HepG2 (cell line): ENCODE results near the gene FAM53B. TPM values are rescaled to one million over a fixed set of nuclear protein-coding genes. Genes with fewer than 3 reads are reported as not detected.
"Not testable (repeated sequence)": the region's sequence is repeated elsewhere in the genome, so short reads cannot be mapped to it uniquely, and the experiment has no call there.

Source experiments
- ATAC-seq: fragments of 200-7000 bp; cut with Tn5 transposase; 3 replicates; pipeline ENCODE4 v1.9.1; 2020; ENCODE audit warnings: mild to moderate bottlenecking, moderate library complexity
- BruUV-seq: library from RNA; stranded (reverse); fragments of 400-500 nt; replicated peaks from 2 replicates; lab custom pipeline; 2021; lab: Mats Ljungman, UMichigan
- CTCF ChIA-PET: fragments of 300-600 bp; formaldehyde crosslinking; extraction: SDS; loops from one replicate; lab custom pipeline; 2021; ENCODE audit warnings: low total read pairs, inconsistent platforms, low intra/inter-chr PET ratio; lab: Yijun Ruan, JAX
- POLR2A ChIA-PET: fragments of 350-600 bp; sonication (Branson Sonifier 250); formaldehyde crosslinking; loops from one replicate; lab custom pipeline; 2020; ENCODE audit warnings: antibody characterized with exemption, inconsistent platforms; lab: Yijun Ruan, JAX
- DNase-seq: peaks from one replicate; pipeline ENCODE4 v3.0.0-alpha.2; 2015; ENCODE audit warnings: low spot score
- FAIRE-seq: peaks from 3 replicates; lab custom pipeline; 2011; peaks lifted over from hg19 to GRCh38; lab: Jason Lieb, UNC
- H2AFZ ChIP-seq: one replicate; pipeline ENCODE4 v1.6.1; 2011; ENCODE audit warnings: low read length, inconsistent platforms
- H3K27ac ChIP-seq: fragments of 300-600 bp; 3 replicates; pipeline ENCODE4 v1.8.0; 2011; ENCODE audit warnings: mixed run types, mild to moderate bottlenecking, mixed read lengths, low read length, inconsistent platforms; ENCODE audit not compliant: insufficient read depth; ENCODE audit errors: extremely low read length
- H3K27me3 ChIP-seq, 2 experiments: fragments of 200-600 bp in 1 of 2; 2 replicates in 1 of 2; 3 replicates in 1 of 2; pipeline versions ENCODE4 v1.6.0 to v1.8.0; 2011; ENCODE audit warnings: low read length in 2 of 2, mild to moderate bottlenecking in 2 of 2, moderate library complexity in 2 of 2, inconsistent platforms in 1 of 2; ENCODE audit not compliant: insufficient read depth in 2 of 2, control insufficient read depth in 1 of 2
- H3K36me3 ChIP-seq, 2 experiments: fragments of 200-600 bp in 1 of 2; replicated peaks in 1 of 2; 2 replicates in 1 of 2; 3 replicates in 1 of 2; pipeline versions ENCODE4 v1.5.1 to v1.8.0; 2011; ENCODE audit warnings: low read length in 2 of 2, inconsistent platforms in 1 of 2; ENCODE audit not compliant: insufficient read depth in 2 of 2, control insufficient read depth in 1 of 2
- H3K4me1 ChIP-seq: 2 replicates; pipeline ENCODE4 v1.5.1; 2012; ENCODE audit warnings: low read length, inconsistent platforms; ENCODE audit not compliant: insufficient read depth
- H3K4me2 ChIP-seq: 2 replicates; pipeline ENCODE4 v1.6.0; 2011; ENCODE audit warnings: low read depth, low read length, inconsistent platforms
- H3K4me3 ChIP-seq, 3 experiments: fragments of 200-600 bp in 1 of 3; sonication (generic), shearing (Covaris generic) in 1 of 3; replicated peaks in 1 of 3; 2 replicates each; pipeline ENCODE4 v1.5.1; 2011 to 2016; ENCODE audit warnings: low read length in 3 of 3, inconsistent platforms in 2 of 3, low read depth in 2 of 3, mild to moderate bottlenecking in 2 of 3, control low read depth in 1 of 3, mixed read lengths in 1 of 3; ENCODE audit not compliant: insufficient read depth in 1 of 3
- H3K79me2 ChIP-seq: one replicate; pipeline ENCODE4 v1.6.1; 2011; ENCODE audit warnings: low read length, inconsistent platforms; ENCODE audit not compliant: insufficient read depth
- H3K9ac ChIP-seq: 2 replicates; pipeline ENCODE4 v1.6.0; 2011; ENCODE audit warnings: mild to moderate bottlenecking, low read depth, low read length, inconsistent platforms; ENCODE audit not compliant: insufficient read depth
- H3K9me3 ChIP-seq: 2 replicates; pipeline ENCODE4 v1.5.1; 2012; ENCODE audit warnings: mild to moderate bottlenecking, low read length
- H4K20me1 ChIP-seq: 2 replicates; pipeline ENCODE4 v1.6.0; 2011; ENCODE audit warnings: inconsistent platforms, mild to moderate bottlenecking, low read length, moderate library complexity; ENCODE audit not compliant: insufficient read depth
- HNRNPK ChIP-seq: fragments of 200-400 bp; formaldehyde crosslinking; IDR thresholded peaks from 2 replicates; pipeline ENCODE4 v1.6.1; 2018; ENCODE audit warnings: low read length, low read depth, moderate library complexity, mild to moderate bottlenecking; ENCODE audit not compliant: poor library complexity, severe bottlenecking
- HNRNPL ChIP-seq: fragments of 200-400 bp; formaldehyde crosslinking; IDR thresholded peaks from 2 replicates; pipeline ENCODE4 v1.6.1; 2017; ENCODE audit warnings: mild to moderate bottlenecking, low read depth, low read length
- WGBS: methylation state at CpG from one replicate; pipeline ENCODE4 v1.1.6; 2017; ENCODE audit warnings: low lambda C conversion rate; 5-methylcytosine and 5-hydroxymethylcytosine counted together
- in situ Hi-C: cut with HindIII; loops from 2 replicates; pipeline ENCODE4 v1.10.0; 2017; ENCODE audit warnings: low pct_unique_long_range_greater_than_20kb; ENCODE audit not compliant: extremely low pct_ligation_motif_present
- intact Hi-C: fragments of 100-400 bp; cut with micrococcal nuclease; formaldehyde crosslinking; loops from one replicate; pipeline ENCODE4 v1.10.0; 2022; ENCODE audit not compliant: unreplicated experiment
- polyA plus RNA-seq, 8 experiments: library from polyadenylated mRNA; depleted of rRNA in 3 of 8; stranded (reverse) in 7 of 8; unstranded in 1 of 8; fragments of >200 nt; fragmentation: Illumina TruSeq in 4 of 8; extraction: Trizol in 4 of 8; gene quantifications; 2 replicates each; pipeline versions ENCODE4 v1.2.1 to v1.2.3, GENCODE V29; 2011 to 2016; ENCODE audit warnings: low read depth in 4 of 8, missing spikeins in 1 of 8, mixed read lengths in 1 of 8; ENCODE audit not compliant: insufficient read depth in 1 of 8
- total RNA-seq, 5 experiments: library from RNA; depleted of rRNA; stranded (reverse); fragments of >200 nt; fragmentation: Illumina TruSeq; extraction: Trizol; gene quantifications; 2 replicates each; pipeline ENCODE4 v1.2.3, GENCODE V29; 2016; ENCODE audit warnings: low read depth in 1 of 5

FAM53B gene
- total and polyA plus RNA-seq, 2 of the 13 experiments (the other 11 are each of a cell fraction or from before 2014, with no cell fraction given), result 6.4 to 19.3 TPM

GRCh38 chr10:124610851-124611250, 133.3 kb downstream of the FAM53B start:
- H3K9me3 ChIP-seq, H4K20me1 ChIP-seq, H3K36me3 ChIP-seq, H2AFZ ChIP-seq, H3K79me2 ChIP-seq, H3K9ac ChIP-seq, DNase-seq, CTCF ChIA-PET, POLR2A ChIA-PET, H3K27me3 ChIP-seq, H3K27ac ChIP-seq, FAIRE-seq, ATAC-seq, intact Hi-C loops, in situ Hi-C loops, BruUV-seq, H3K4me2 ChIP-seq, H3K4me3 ChIP-seq: not testable (repeated sequence)
- 88% methylated on average over 12 of the region's 17 CpGs for WGBS
- TF ChIP-seq HNRNPL, result peak; percentile 63; the same call in 1 of the 2 replicates
- H3K4me1 ChIP-seq, result peaks cover 26% of the 10 kb centered on the region

- CTCF ChIA-PET, result interaction anchor here (1.3 kb wide), 1 partner anchor 70 kb away, joined by 6 read pairs; no protein-coding TSS in a partner anchor
- H2AFZ ChIP-seq, POLR2A ChIA-PET, H3K27me3 ChIP-seq, H3K36me3 ChIP-seq, ATAC-seq, H3K4me2 ChIP-seq, FAIRE-seq, in situ Hi-C loops, H3K9ac ChIP-seq, H3K27ac ChIP-seq, intact Hi-C loops, H3K79me2 ChIP-seq, H3K9me3 ChIP-seq, BruUV-seq, H3K4me3 ChIP-seq, H4K20me1 ChIP-seq, DNase-seq: not testable (repeated sequence)
- peaks cover 33% of the 10 kb centered on the region for H3K4me1 ChIP-seq
- peak; percentile 44 for TF ChIP-seq HNRNPK
- peak; percentile 76 for TF ChIP-seq HNRNPL
- WGBS, result 96% methylated on average over 19 of the region's 19 CpGs
Measured at GRCh38 chr10:124610186-124610585, 134.0 kb downstream of the FAM53B start.
